HG03159 (cell line): Measurements from ENCODE around the gene NUDT3.
A peak's percentile ranks its signal among the peaks of the same experiment; 100 is the strongest.

Experiments used
- ATAC-seq: cut with Tn5 transposase; IDR thresholded peaks from one replicate; pipeline ENCODE4 v1.9.1; 2021; ENCODE audit warnings: mild to moderate bottlenecking, moderate library complexity; ENCODE audit not compliant: unreplicated experiment

Gene NUDT3

GRCh38 chr6:34242252-34243130 lies 150.0 kb downstream of the NUDT3 start:
- no peak for ATAC-seq

GRCh38 chr6:34241351-34242215 lies 150.9 kb downstream of the NUDT3 start:
- no peak for ATAC-seq

GRCh38 chr6:34240329-34241248 lies 151.9 kb downstream of the NUDT3 start:
- no peak for ATAC-seq

- ATAC-seq = no peak
Observed at GRCh38 chr6:34239893-34240292, 152.6 kb downstream of the NUDT3 start.

GRCh38 chr6:34239500-34239825 lies 153.0 kb downstream of the NUDT3 start:
- no peak for ATAC-seq

- no peak for ATAC-seq
Observed at GRCh38 chr6:34238585-34239499, 153.6 kb downstream of the NUDT3 start.

- ATAC-seq = no peak
Observed at GRCh38 chr6:34237722-34238584, 154.5 kb downstream of the NUDT3 start.

GRCh38 chr6:34237316-34237721 lies 155.2 kb downstream of the NUDT3 start:
- peak; percentile 11 for ATAC-seq

GRCh38 chr6:34236443-34237315 lies 155.8 kb downstream of the NUDT3 start, which contains the start of gene HMGA1:
Gene HMGA1, plus strand, starts transcription at chr6:34236873. Its CDS starts 3,908 bp downstream, at chr6:34240781.
- peak; percentile 70 for ATAC-seq

GRCh38 chr6:34236131-34236442 lies 156.4 kb downstream of the NUDT3 start:
- peak; percentile 11 for ATAC-seq

GRCh38 chr6:34235307-34236130 lies 156.9 kb downstream of the NUDT3 start:
- no peak for ATAC-seq

GRCh38 chr6:34234667-34235306 lies 157.7 kb downstream of the NUDT3 start:
- no peak for ATAC-seq

- no peak for ATAC-seq
Observed at GRCh38 chr6:34233867-34234266, 158.6 kb downstream of the NUDT3 start.

- ATAC-seq = no peak
Observed at GRCh38 chr6:34232901-34233300, 159.6 kb downstream of the NUDT3 start.

GRCh38 chr6:34231566-34232336 lies 160.7 kb downstream of the NUDT3 start:
- no peak for ATAC-seq
